NB4 (cell line): ENCODE measurements around the gene THEMIS.
"Not testable (repeated sequence)": the region's sequence is repeated elsewhere in the genome, so short reads cannot be mapped to it uniquely, and the experiment has no call there.

ENCODE experiments used
- DNase-seq: peaks from one replicate; pipeline ENCODE4 v3.0.0; 2010; ENCODE audit warnings: low read depth
- H3K4me3 ChIP-seq: one replicate; pipeline ENCODE4 v1.5.1; 2011; ENCODE audit warnings: mild to moderate bottlenecking, low read depth, low read length, moderate library complexity
- CTCF ChIP-seq: IDR thresholded peaks from one replicate; pipeline ENCODE4 v1.5.1; 2012; ENCODE audit warnings: low read depth, low read length
- MAX ChIP-seq: IDR thresholded peaks from 2 replicates; pipeline ENCODE4 v1.6.1; 2011; ENCODE audit warnings: low read depth, low read length
- MYC ChIP-seq: IDR thresholded peaks from 2 replicates; pipeline ENCODE4 v1.6.1; 2011; ENCODE audit warnings: low read depth, low read length
- POLR2A ChIP-seq: IDR thresholded peaks from 2 replicates; pipeline ENCODE4 v1.6.1; 2011; ENCODE audit warnings: mild to moderate bottlenecking; ENCODE audit not compliant: insufficient read length; ENCODE audit errors: extremely low read depth

Gene THEMIS

GRCh38 chr6:127792616-127793015 lies 108.2 kb downstream of the THEMIS start:
- no peak for DNase-seq
- TF ChIP-seq MAX (no peak), POLR2A (no peak), MYC (no peak)
- H3K4me3 ChIP-seq, result no peak overlapping the region

- DNase-seq, result no peak
- no peak overlapping the region for H3K4me3 ChIP-seq
- no peak for TF ChIP-seq MAX
- TF ChIP-seq CTCF, result no peak
- no peak for TF ChIP-seq MYC
- no peak for TF ChIP-seq POLR2A
These were observed 108.9 kb downstream of the THEMIS start for GRCh38 chr6:127791779-127792528.

- no peak overlapping the region for H3K4me3 ChIP-seq
- DNase-seq, result no peak
- TF ChIP-seq CTCF (no peak), MYC (no peak), MAX (no peak), POLR2A (no peak)
These were observed 110.3 kb downstream of the THEMIS start for GRCh38 chr6:127790571-127790970.

- no peak overlapping the region for H3K4me3 ChIP-seq
- TF ChIP-seq CTCF (no peak), MYC (no peak), POLR2A (no peak), MAX (no peak)
- no peak for DNase-seq
These were observed 114.7 kb downstream of the THEMIS start for GRCh38 chr6:127786109-127786508.

GRCh38 chr6:127784468-127784867 lies 116.4 kb downstream of the THEMIS start:
- no peak overlapping the region for H3K4me3 ChIP-seq
- no peak for DNase-seq
- no peak for TF ChIP-seq MYC
- TF ChIP-seq MAX, result no peak
- no peak for TF ChIP-seq POLR2A
- no peak for TF ChIP-seq CTCF

- DNase-seq, H3K4me3 ChIP-seq: not testable (repeated sequence)
These were observed 119.1 kb downstream of the THEMIS start for GRCh38 chr6:127781636-127782272.

- TF ChIP-seq MYC, result no peak
- TF ChIP-seq MAX, result no peak
- TF ChIP-seq CTCF, result no peak
- no peak for TF ChIP-seq POLR2A
- no peak for DNase-seq
- H3K4me3 ChIP-seq, result no peak overlapping the region
These were observed 124.5 kb downstream of the THEMIS start for GRCh38 chr6:127776320-127776719.
